Retinal pigment epithelial cell (primary cell): ENCODE measurements around the gene LCE5A.

Source experiments
- DNase-seq: peaks from one replicate; pipeline ENCODE4 v3.0.0-alpha.2; 2010; ENCODE audit warnings: low read depth
- H3K4me3 ChIP-seq: 2 replicates; pipeline ENCODE4 v1.5.1; 2011; ENCODE audit warnings: mild to moderate bottlenecking, low read length, control low read depth, moderate library complexity
- CTCF ChIP-seq: conservative IDR thresholded peaks from 2 replicates; pipeline ENCODE4 v1.5.1; 2011; ENCODE audit warnings: low read depth, low read length, control low read depth, inconsistent platforms

The LCE5A gene

GRCh38 chr1:152510503-152510902, at the start of gene LCE5A:
Gene LCE5A, plus strand, starts transcription at chr1:152510803. Its CDS starts 732 bp downstream, at chr1:152511535.
- DNase-seq: no peak
- TF ChIP-seq CTCF: no peak
- H3K4me3 ChIP-seq: no peak within 1 kb of the TSS

GRCh38 chr1:152461544-152461943, 49.1 kb upstream of the LCE5A start:
- DNase-seq: no peak
- peak; percentile 63 for TF ChIP-seq CTCF
- H3K4me3 ChIP-seq: no peak overlapping the region

GRCh38 chr1:152462636-152463035, 48.0 kb upstream of the LCE5A start:
- no peak overlapping the region for H3K4me3 ChIP-seq
- no peak for TF ChIP-seq CTCF
- no peak for DNase-seq

GRCh38 chr1:152466217-152466616, 44.4 kb upstream of the LCE5A start:
- H3K4me3 ChIP-seq: no peak overlapping the region
- no peak for DNase-seq
- no peak for TF ChIP-seq CTCF

- no peak for DNase-seq
- TF ChIP-seq CTCF: no peak
- H3K4me3 ChIP-seq: no peak overlapping the region
These were observed 36.6 kb upstream of the LCE5A start for GRCh38 chr1:152473887-152474537.

- TF ChIP-seq CTCF: peak; percentile 56
- no peak for DNase-seq
- H3K4me3 ChIP-seq: no peak overlapping the region
These were observed 30.6 kb upstream of the LCE5A start for GRCh38 chr1:152479792-152480595.
